ENCODE data around the gene EFCC1.

The EFCC1 gene

GRCh38 chr3:129028866-129029265 lies 27.8 kb downstream of the EFCC1 start:
- Histone ChIP-seq H3K9ac (ENCODE audit: low read length) (no peak overlapping the region), H3K36me3 (replicated peaks; ENCODE audit: insufficient read depth, low read length) (no peaks in the 10 kb centered on the region), H3K9me2 (replicated peaks; ENCODE audit: insufficient read depth, low read length) (no peaks in the 10 kb centered on the region), H3K4me2 (ENCODE audit: low read depth, low read length) (no peak overlapping the region), H3K9me3 (replicated peaks; ENCODE audit: insufficient read depth, low read length) (no peaks in the 10 kb centered on the region), H3K27me3 (replicated peaks; ENCODE audit: insufficient read depth, low read length) (no peaks in the 10 kb centered on the region), H3F3A (ENCODE audit: insufficient read depth, low read length) (no peaks in the 10 kb centered on the region), H3K79me2 (ENCODE audit: low read length) (no peaks in the 10 kb centered on the region), H4K20me1 (ENCODE audit: insufficient read depth, low read length) (no peaks in the 10 kb centered on the region), H3K4me1 (ENCODE audit: low read length) (peaks cover 6% of the 10 kb centered on the region; the same call in 1 of the 2 replicates), H2AFZ (ENCODE audit: low read length) (no peak overlapping the region), H3K27ac (ENCODE audit: low read length) (no peak overlapping the region), H3K4me3 (ENCODE audit: low read length) (no peak overlapping the region)
- DNase-seq, result no peak
- TF ChIP-seq, protein P1, sequence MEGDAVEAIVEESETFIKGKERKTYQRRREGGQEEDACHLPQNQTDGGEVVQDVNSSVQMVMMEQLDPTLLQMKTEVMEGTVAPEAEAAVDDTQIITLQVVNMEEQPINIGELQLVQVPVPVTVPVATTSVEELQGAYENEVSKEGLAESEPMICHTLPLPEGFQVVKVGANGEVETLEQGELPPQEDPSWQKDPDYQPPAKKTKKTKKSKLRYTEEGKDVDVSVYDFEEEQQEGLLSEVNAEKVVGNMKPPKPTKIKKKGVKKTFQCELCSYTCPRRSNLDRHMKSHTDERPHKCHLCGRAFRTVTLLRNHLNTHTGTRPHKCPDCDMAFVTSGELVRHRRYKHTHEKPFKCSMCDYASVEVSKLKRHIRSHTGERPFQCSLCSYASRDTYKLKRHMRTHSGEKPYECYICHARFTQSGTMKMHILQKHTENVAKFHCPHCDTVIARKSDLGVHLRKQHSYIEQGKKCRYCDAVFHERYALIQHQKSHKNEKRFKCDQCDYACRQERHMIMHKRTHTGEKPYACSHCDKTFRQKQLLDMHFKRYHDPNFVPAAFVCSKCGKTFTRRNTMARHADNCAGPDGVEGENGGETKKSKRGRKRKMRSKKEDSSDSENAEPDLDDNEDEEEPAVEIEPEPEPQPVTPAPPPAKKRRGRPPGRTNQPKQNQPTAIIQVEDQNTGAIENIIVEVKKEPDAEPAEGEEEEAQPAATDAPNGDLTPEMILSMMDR (IDR thresholded peaks at IDR 0.05; ENCODE audit: low read length), result no peak
- TF ChIP-seq EZH2phosphoT487 (IDR thresholded peaks at IDR 0.05; ENCODE audit: low read length) (no peak), EZH2 (optimal IDR thresholded peaks at IDR 0.05; ENCODE audit: low read depth, low read length) (no peak)

- Histone ChIP-seq H3K9me3 (replicated peaks; ENCODE audit: insufficient read depth, low read length) (no peaks in the 10 kb centered on the region), H3K4me2 (ENCODE audit: low read depth, low read length) (no peak overlapping the region), H3K4me1 (ENCODE audit: low read length) (peaks cover 6% of the 10 kb centered on the region; the same call in 1 of the 2 replicates), H3K27ac (ENCODE audit: low read length) (no peak overlapping the region), H3K36me3 (replicated peaks; ENCODE audit: insufficient read depth, low read length) (no peaks in the 10 kb centered on the region), H4K20me1 (ENCODE audit: insufficient read depth, low read length) (no peaks in the 10 kb centered on the region), H2AFZ (ENCODE audit: low read length) (no peak overlapping the region), H3F3A (ENCODE audit: insufficient read depth, low read length) (no peaks in the 10 kb centered on the region), H3K9ac (ENCODE audit: low read length) (no peak overlapping the region), H3K27me3 (replicated peaks; ENCODE audit: insufficient read depth, low read length) (no peaks in the 10 kb centered on the region), H3K4me3 (ENCODE audit: low read length) (no peak overlapping the region), H3K9me2 (replicated peaks; ENCODE audit: insufficient read depth, low read length) (no peaks in the 10 kb centered on the region), H3K79me2 (ENCODE audit: low read length) (no peaks in the 10 kb centered on the region)
- DNase-seq, result no peak
- TF ChIP-seq EZH2 (optimal IDR thresholded peaks at IDR 0.05; ENCODE audit: low read depth, low read length) (no peak), EZH2phosphoT487 (IDR thresholded peaks at IDR 0.05; ENCODE audit: low read length) (no peak)
- TF ChIP-seq, protein P1 (IDR thresholded peaks at IDR 0.05; ENCODE audit: low read length), result no peak
Measured at GRCh38 chr3:129030611-129031010, 29.5 kb downstream of the EFCC1 start.

DNA sequence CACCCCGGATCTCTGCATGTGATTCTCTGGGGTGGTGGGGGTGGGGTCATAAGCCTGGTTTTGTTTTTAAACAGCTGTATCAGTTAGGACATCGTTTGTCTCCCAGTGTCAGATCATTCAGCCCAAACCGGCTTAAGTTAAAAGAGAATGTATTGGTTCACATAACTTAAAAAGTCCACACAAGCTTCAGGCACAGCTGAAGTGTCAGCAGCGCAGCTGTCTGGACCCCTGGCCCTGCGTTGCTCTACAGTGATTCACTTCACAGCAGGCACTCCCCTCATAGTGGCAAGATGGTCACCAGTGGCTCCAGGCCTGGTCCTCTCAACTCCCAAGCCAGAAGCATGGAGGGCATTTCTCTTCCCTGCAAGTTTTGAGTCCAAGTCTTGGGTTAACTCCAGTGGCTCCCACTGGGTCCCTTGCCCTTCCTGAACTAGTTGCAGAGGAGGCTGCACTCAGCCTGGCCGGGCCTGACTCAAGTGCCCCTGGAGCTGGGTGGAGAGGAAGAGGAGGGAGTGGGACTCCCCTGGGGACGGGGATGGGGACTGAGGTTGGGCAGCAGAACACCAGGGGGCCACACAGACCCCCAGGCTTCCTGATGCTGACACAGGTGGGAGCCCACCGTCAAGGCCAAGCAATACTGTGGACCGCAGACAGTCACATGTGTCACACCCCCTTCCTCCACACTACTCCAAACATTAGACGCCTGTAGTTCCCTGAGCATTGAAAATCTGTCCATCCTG lies 30.5 kb downstream of the EFCC1 start:
- peaks cover 2% of the 10 kb centered on the region; the same call in 1 of the 2 replicates for H3K4me1 ChIP-seq (ENCODE audit: low read length)
- no peak for DNase-seq

More for the DNA sequence above, 30.5 kb downstream of the EFCC1 start:
- Histone ChIP-seq H2AFZ (ENCODE audit: low read length) (no peak overlapping the region), H3F3A (ENCODE audit: insufficient read depth, low read length) (no peaks in the 10 kb centered on the region), H3K79me2 (ENCODE audit: low read length) (no peaks in the 10 kb centered on the region), H3K27me3 (replicated peaks; ENCODE audit: insufficient read depth, low read length) (no peaks in the 10 kb centered on the region), H3K27ac (ENCODE audit: low read length) (no peak overlapping the region), H3K9me3 (replicated peaks; ENCODE audit: insufficient read depth, low read length) (no peaks in the 10 kb centered on the region), H3K4me3 (ENCODE audit: low read length) (no peak overlapping the region), H4K20me1 (ENCODE audit: insufficient read depth, low read length) (no peaks in the 10 kb centered on the region), H3K9ac (ENCODE audit: low read length) (no peak overlapping the region), H3K9me2 (replicated peaks; ENCODE audit: insufficient read depth, low read length) (no peaks in the 10 kb centered on the region), H3K36me3 (replicated peaks; ENCODE audit: insufficient read depth, low read length) (no peaks in the 10 kb centered on the region), H3K4me2 (ENCODE audit: low read depth, low read length) (no peak overlapping the region)
- TF ChIP-seq EZH2 (optimal IDR thresholded peaks at IDR 0.05; ENCODE audit: low read depth, low read length) (no peak), EZH2phosphoT487 (IDR thresholded peaks at IDR 0.05; ENCODE audit: low read length) (no peak)
- TF ChIP-seq, protein P1 (IDR thresholded peaks at IDR 0.05; ENCODE audit: low read length), result no peak
